HepG2 (cell line): ENCODE measurements around the gene PPP1R8. TPM values are rescaled to one million over a fixed set of nuclear protein-coding genes. Genes with fewer than 3 reads are reported as not detected.
A peak's percentile ranks its signal among the peaks of the same experiment; 100 is the strongest.

ENCODE experiments used
- DMAP1 ChIP-seq: IDR thresholded peaks from 2 replicates; pipeline ENCODE4 v1.6.1; 2016
- MED1 ChIP-seq: sonication (generic); formaldehyde crosslinking; IDR thresholded peaks from 2 replicates; pipeline ENCODE4 v1.4.0; 2020; ENCODE audit warnings: missing genetic modification reagents
- NR2F6 ChIP-seq, 2 experiments: IDR thresholded peaks; 2 replicates each; pipeline ENCODE4 v1.6.1; 2016; ENCODE audit warnings: antibody characterized with exemption in 1 of 2, mild to moderate bottlenecking in 1 of 2
- RFXANK ChIP-seq: IDR thresholded peaks from 2 replicates; pipeline ENCODE4 v1.6.1; 2016
- RNF219 ChIP-seq: sonication (generic); formaldehyde crosslinking; IDR thresholded peaks from 2 replicates; pipeline ENCODE4 v1.5.0; 2020; ENCODE audit warnings: mild to moderate bottlenecking, missing genetic modification reagents
- SKI ChIP-seq: fragments of 450-650 bp; IDR thresholded peaks from one replicate; pipeline ENCODE4 v1.6.1; 2018; ENCODE audit warnings: mild to moderate bottlenecking; ENCODE audit not compliant: partially characterized antibody
- TRIM22 ChIP-seq: fragments of 450-650 bp; IDR thresholded peaks from 2 replicates; pipeline ENCODE4 v1.6.1; 2017
- ZNF318 ChIP-seq: sonication (generic); formaldehyde crosslinking; IDR thresholded peaks from 2 replicates; pipeline ENCODE4 v1.4.0; 2020; ENCODE audit warnings: mild to moderate bottlenecking, missing genetic modification reagents
- ZNF431 ChIP-seq: sonication (generic); formaldehyde crosslinking; IDR thresholded peaks from 2 replicates; pipeline ENCODE4 v1.9.0; 2022; ENCODE audit warnings: missing genetic modification reagents, low read depth, mild to moderate bottlenecking, borderline replicate concordance
- ZNF552 ChIP-seq: sonication (generic); formaldehyde crosslinking; IDR thresholded peaks from 2 replicates; pipeline ENCODE4 v1.9.0; 2022; ENCODE audit warnings: missing genetic modification reagents, mild to moderate bottlenecking, borderline replicate concordance
- polyA plus RNA-seq, 8 experiments: library from polyadenylated mRNA; depleted of rRNA in 3 of 8; stranded (reverse) in 7 of 8; unstranded in 1 of 8; fragments of >200 nt; fragmentation: Illumina TruSeq in 4 of 8; extraction: Trizol in 4 of 8; gene quantifications; 2 replicates each; pipeline versions ENCODE4 v1.2.1 to v1.2.3, GENCODE V29; 2011 to 2016; ENCODE audit warnings: low read depth in 4 of 8, missing spikeins in 1 of 8, mixed read lengths in 1 of 8; ENCODE audit not compliant: insufficient read depth in 1 of 8
- total RNA-seq, 5 experiments: library from RNA; depleted of rRNA; stranded (reverse); fragments of >200 nt; fragmentation: Illumina TruSeq; extraction: Trizol; gene quantifications; 2 replicates each; pipeline ENCODE4 v1.2.3, GENCODE V29; 2016; ENCODE audit warnings: low read depth in 1 of 5
- TF ChIP-seq, protein P1 (sequence below): sonication (generic); formaldehyde crosslinking; IDR thresholded peaks from 2 replicates; pipeline ENCODE4 v1.5.0; 2020; ENCODE audit warnings: missing genetic modification reagents
- TF ChIP-seq, protein P2 (sequence below): sonication (generic); formaldehyde crosslinking; IDR thresholded peaks from 2 replicates; pipeline ENCODE4 v1.8.0; 2022; ENCODE audit warnings: mild to moderate bottlenecking, missing genetic modification reagents; ENCODE audit not compliant: insufficient replicate concordance

Gene PPP1R8
- total and polyA plus RNA-seq, 2 of the 13 experiments (the other 11 are each of a cell fraction or from before 2014, with no cell fraction given): 38.3 to 62.2 TPM

DNA sequence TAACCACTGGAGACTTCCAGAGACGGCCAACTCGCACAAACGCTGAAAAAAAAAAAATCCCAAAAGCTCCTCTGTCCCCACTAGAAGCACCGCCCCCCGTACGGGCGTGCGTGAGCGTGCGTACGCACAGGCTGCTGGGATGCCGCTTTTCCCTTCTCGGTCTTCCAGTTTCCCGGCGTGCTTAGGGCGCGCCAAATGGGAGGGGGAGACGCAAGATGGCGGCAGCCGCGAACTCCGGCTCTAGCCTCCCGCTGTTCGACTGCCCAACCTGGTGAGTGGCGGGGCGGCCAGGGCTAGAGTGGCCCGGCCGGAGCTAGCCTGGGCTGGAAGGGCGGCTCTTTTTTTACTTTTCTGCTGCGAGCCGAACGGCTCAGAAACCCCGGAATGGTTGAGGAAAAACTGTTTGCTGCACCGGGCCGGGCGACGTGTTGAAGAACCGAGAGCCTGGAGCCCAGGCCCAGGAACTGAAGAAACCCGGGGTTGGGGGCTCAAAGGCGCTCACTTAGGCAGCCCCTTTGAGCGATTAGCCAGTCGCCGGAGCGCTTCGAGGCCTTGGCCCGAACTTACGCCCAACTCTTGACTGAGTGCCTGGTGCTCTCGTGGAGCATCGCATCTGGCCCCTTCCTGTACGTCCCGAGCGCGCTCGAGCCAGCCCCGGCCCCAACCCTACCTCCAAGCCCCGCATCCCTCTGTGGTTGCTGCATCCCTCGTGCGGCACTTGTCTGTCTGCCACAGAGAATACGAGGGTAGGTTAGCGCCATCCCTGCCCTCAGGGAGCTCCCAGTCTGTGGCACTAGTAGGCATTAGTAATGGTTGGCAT is at the start of gene PPP1R8 (continued):
- no peak for TF ChIP-seq ZNF318
- TF ChIP-seq NR2F6 (IDR thresholded peaks at IDR 0.05): peak; percentile 16; the same call in 1 of the 2 replicates
- TF ChIP-seq NR2F6 (CRISPR knock-in tag; IDR thresholded peaks at IDR 0.05): no peak; the same call in 1 of the 2 replicates
- no peak for TF ChIP-seq ZNF552 (CRISPR knock-in tag)
- TF ChIP-seq RFXANK (CRISPR knock-in tag): 0 out of 2 replicates have a peak, but pooled peaks have one; percentile 19
- no peak for TF ChIP-seq TRIM22
- TF ChIP-seq, protein P1, sequence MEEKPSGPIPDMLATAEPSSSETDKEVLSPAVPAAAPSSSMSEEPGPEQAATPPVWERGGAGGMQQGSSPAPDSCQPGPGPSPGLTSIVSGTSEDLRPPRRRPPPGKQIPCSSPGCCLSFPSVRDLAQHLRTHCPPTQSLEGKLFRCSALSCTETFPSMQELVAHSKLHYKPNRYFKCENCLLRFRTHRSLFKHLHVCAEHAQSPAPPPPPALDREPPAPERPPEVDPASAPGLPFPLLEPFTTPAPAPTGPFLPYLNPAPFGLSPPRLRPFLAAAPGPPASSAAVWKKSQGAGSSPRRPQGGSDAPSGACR (CRISPR knock-in tag): 0 out of 2 replicates have a peak, but pooled peaks have one; percentile 11
- no peak for TF ChIP-seq ZNF431
- peak; percentile 42; the same call in 1 of the 2 replicates for TF ChIP-seq MED1 (CRISPR knock-in tag)
- no peak for TF ChIP-seq SKI
- TF ChIP-seq, protein P2, sequence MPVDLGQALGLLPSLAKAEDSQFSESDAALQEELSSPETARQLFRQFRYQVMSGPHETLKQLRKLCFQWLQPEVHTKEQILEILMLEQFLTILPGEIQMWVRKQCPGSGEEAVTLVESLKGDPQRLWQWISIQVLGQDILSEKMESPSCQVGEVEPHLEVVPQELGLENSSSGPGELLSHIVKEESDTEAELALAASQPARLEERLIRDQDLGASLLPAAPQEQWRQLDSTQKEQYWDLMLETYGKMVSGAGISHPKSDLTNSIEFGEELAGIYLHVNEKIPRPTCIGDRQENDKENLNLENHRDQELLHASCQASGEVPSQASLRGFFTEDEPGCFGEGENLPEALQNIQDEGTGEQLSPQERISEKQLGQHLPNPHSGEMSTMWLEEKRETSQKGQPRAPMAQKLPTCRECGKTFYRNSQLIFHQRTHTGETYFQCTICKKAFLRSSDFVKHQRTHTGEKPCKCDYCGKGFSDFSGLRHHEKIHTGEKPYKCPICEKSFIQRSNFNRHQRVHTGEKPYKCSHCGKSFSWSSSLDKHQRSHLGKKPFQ (CRISPR knock-in tag): peak; percentile 37
- TF ChIP-seq RNF219 (CRISPR knock-in tag): no peak
- no peak; the same call in 1 of the 2 replicates for TF ChIP-seq DMAP1 (CRISPR knock-in tag)
